Eye (tissue), 1 donor: ENCODE results near the gene SSX2.
"Not testable (repeated sequence)": the region's sequence is repeated elsewhere in the genome, so short reads cannot be mapped to it uniquely, and the experiment has no call there.

ENCODE experiments used
- DNase-seq: peaks from one replicate; pipeline ENCODE4 v3.0.0-alpha.2; 2015

The SSX2 gene, protein sequence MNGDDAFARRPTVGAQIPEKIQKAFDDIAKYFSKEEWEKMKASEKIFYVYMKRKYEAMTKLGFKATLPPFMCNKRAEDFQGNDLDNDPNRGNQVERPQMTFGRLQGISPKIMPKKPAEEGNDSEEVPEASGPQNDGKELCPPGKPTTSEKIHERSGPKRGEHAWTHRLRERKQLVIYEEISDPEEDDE

DNA sequence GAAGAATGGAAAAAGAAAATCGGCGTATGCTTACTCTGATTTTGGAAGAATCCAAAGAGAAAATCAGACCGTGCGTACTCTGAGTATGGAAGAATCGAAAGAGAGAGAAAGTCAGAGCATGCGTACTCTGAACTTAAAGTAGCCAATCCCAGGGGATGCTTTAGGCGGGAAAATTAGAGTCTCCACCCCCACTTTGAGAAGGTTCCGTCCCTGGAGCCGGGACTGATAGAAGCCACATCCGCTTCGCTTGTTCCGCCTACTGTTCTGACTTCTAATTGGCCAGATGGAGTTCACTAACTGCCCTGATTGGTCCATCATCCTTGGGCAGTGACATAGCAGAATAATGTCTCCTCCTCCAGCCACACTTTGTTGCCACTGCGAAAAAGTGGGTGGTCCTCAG is at the start of gene SSX2:
Gene SSX2 (minus strand): TSS at position 101 of the 400 bp plus-strand sequence. CDS start 1,429 bp downstream, outside the sequence.
- not testable (repeated sequence) for DNase-seq

DNA sequence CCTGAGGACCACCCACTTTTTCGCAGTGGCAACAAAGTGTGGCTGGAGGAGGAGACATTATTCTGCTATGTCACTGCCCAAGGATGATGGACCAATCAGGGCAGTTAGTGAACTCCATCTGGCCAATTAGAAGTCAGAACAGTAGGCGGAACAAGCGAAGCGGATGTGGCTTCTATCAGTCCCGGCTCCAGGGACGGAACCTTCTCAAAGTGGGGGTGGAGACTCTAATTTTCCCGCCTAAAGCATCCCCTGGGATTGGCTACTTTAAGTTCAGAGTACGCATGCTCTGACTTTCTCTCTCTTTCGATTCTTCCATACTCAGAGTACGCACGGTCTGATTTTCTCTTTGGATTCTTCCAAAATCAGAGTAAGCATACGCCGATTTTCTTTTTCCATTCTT is 44.0 kb upstream of the SSX2 start, which contains the start of gene SSX2B:
Gene SSX2B (plus strand): TSS at position 301 of the 400 bp plus-strand sequence. CDS start 1,429 bp downstream, outside the sequence.
- not testable (repeated sequence) for DNase-seq

DNA sequence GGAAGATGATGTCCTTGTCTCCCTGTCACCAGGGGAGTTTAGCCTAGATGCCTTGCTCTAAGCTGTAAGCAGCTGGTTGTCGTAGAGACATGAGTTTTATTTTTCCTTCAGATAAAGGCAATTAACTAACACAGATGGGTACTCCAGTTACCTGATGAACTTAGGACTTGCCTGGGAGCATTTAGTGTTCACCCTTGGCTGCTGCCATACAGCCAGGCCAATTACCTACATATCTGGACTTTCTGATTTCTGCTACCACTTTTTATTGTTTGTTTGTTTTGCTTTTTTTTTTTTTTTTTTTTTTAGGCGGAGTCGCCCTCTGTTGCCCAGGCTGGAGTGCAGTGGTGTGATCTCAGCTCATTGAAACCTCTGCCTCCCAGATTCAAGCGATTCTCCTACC is 14.9 kb downstream of the SSX2 start:
- not testable (repeated sequence) for DNase-seq

DNA sequence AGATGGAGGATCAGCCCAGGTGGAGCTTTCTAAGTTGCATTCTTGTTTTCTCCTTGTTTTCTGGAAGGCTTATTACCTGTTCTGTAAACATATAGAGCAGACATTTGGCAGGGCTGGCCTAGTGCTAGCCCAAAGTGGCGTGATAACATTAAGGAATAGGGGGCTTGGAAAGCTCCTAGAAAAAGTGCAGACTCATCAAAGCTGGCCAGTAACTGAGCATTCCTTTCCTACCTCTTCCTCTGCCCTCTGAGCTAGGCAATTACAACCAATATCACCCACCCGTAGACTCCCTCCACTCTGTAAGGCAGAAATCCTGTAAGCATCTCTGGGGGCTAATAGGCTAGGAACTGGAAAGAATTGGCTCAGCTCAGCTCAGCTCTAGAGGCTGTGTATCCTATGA is 44.8 kb downstream of the SSX2 start:
- not testable (repeated sequence) for DNase-seq

DNA sequence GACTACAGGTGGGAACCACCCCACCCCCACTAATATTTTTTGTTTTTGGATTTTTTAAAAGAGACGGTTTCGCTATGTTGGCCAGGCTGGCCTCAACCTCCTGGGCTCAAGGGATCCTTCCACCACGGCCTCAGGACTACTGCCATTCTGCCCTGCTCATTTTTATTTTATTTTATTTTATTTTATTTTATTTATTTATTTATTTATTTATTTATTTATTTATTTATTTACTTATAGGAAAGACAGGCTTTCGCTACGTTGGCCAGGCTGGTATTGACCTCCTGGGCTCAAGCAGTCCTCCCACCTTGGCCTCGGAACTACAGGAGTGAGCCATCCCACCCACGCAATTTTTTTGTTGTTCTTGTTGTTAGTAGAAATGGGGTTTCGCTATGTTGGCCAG is 51.5 kb downstream of the SSX2 start:
- DNase-seq: not testable (repeated sequence)

DNA sequence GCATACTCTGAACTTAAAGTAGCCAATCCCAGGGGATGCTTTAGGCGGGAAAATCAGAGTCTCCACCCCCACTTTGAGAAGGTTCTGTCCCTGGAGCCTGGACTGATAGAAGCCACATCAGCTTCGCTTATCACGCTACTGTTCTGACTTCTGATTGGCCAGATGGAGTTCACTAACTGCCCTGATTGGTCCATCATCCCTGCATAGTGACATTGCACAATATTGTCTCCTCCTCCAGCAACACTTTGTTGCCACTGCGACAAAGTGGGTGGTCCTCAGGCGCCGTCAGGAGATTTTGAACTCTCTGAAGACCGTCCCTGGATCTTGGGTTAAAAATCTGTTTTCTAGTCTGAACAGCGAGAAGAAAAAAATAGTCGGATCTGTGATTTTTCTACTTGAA is 52.2 kb downstream of the SSX2 start, which contains the start of gene SSX7:
Gene SSX7 (minus strand): TSS at position 101 of the 400 bp plus-strand sequence. CDS start 1,428 bp downstream, outside the sequence.
- DNase-seq: not testable (repeated sequence)

DNA sequence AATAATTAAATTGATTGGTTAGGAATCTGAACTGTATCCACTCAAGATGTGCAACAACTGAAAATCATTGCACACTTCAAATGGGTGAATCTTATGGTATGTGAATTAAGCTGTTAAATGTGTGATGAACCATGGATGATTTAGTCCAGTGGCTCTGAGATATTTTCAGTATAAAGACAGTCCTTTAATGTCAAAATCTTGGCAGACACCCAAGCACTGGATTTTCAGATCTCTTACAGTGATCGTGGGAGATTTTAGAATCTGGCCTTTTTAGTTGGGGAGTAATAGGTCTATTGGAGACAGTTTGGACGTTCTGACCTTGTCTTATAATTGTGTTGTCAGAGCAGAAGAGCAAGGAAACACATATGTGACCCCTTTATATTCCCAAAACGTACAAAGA is 56.3 kb downstream of the SSX2 start:
- DNase-seq: not testable (repeated sequence)

DNA sequence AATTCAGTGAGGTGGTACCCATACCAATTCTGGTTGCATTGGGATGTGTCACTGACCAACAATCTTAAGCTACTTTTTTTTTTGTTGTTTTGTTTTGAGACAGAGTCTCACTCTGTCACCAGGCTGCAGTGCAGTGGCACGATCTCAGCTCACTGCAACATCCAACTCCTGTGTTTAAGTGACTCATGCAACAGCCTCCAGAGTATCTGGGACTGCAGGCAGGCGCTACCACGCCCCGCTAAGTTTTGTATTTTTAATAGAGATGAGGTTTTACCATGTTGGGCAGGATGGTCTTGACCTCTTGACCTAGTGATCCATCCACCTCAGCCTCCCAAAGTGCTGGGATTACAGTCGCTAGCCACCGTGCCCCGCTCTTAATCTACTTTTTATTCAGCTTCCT is 58.0 kb downstream of the SSX2 start:
- not testable (repeated sequence) for DNase-seq
